Right lobe of liver (tissue), 6 donors: ENCODE results near the gene BNIP3. TPM values are rescaled to one million over a fixed set of nuclear protein-coding genes. Genes with fewer than 3 reads are reported as not detected.

Source experiments
- ATAC-seq, 4 donors: fragments of 200-7000 bp; cut with Tn5 transposase; one replicate each; pipeline ENCODE4 v1.9.1; 2020; ENCODE audit warnings: mild to moderate bottlenecking in 4 of 4, moderate library complexity in 4 of 4
- DNase-seq, 3 donors: peaks; one replicate each; pipeline ENCODE4 v3.0.0-alpha.2; 2020
- H3K27ac ChIP-seq, 3 donors: fragments of 200-600 bp; one replicate each; pipeline ENCODE4 v1.8.0; 2022
- H3K27me3 ChIP-seq, 2 donors: fragments of 200-600 bp; one replicate each; pipeline ENCODE4 v1.8.0; 2022
- H3K36me3 ChIP-seq, 4 donors: fragments of 200-600 bp; sonication (generic) in 1 of 4; one replicate each; pipeline versions ENCODE4 v1.5.1 to v1.8.0; 2017 to 2022; ENCODE audit warnings: control low read depth in 1 of 4
- H3K4me1 ChIP-seq, 4 donors: fragments of 200-600 bp; sonication (generic) in 1 of 4; one replicate each; pipeline versions ENCODE4 v1.5.1 to v1.8.0; 2017 to 2022; ENCODE audit warnings: control low read depth in 1 of 4
- H3K4me3 ChIP-seq, 3 donors: fragments of 200-600 bp; one replicate each; pipeline ENCODE4 v1.8.0; 2022
- H3K9me3 ChIP-seq, 4 donors: fragments of 200-600 bp; sonication (generic) in 1 of 4; one replicate each; pipeline versions ENCODE4 v1.5.1 to v1.8.0; 2017 to 2022; ENCODE audit warnings: control low read depth in 1 of 4
- CTCF ChIP-seq, 4 donors: fragments of 200-600 bp in 3 of 4; fragments of 450-650 bp in 1 of 4; IDR thresholded peaks; one replicate each; pipeline versions ENCODE4 v1.5.1 to v1.8.0; 2016 to 2022; ENCODE audit warnings: antibody characterized with exemption in 4 of 4, mild to moderate bottlenecking in 2 of 4
- POLR2A ChIP-seq: fragments of 450-650 bp; IDR thresholded peaks from one replicate; pipeline ENCODE4 v1.6.1; 2017; ENCODE audit warnings: antibody characterized with exemption, mild to moderate bottlenecking
- WGBS: methylation state at CpG from one replicate; pipeline ENCODE4 v1.1.6; 2018; ENCODE audit warnings: low coverage, low lambda C conversion rate; ENCODE audit not compliant: insufficient coverage; ENCODE audit errors: missing lambda C conversion rate; 5-methylcytosine and 5-hydroxymethylcytosine counted together
- intact Hi-C, 2 donors: fragments of 100-400 bp; cut with DNase I; formaldehyde crosslinking; loops; one replicate each; pipeline versions ENCODE4 v1.11.2 to v1.14.1; 2022
- total RNA-seq, 6 experiments: library from RNA; depleted of rRNA in 2 of 6; stranded (reverse); fragments of >200 nt in 2 of 6; fragmentation: NEBNext Ultra II Directional in 3 of 6; extraction: Animal tissue kit (Norgen Biotek cat#: 25700) in 3 of 6; gene quantifications; one replicate each; pipeline versions ENCODE4 v1.1.0 to v1.2.4, GENCODE V29; 2016 to 2023
- donor health status: DM: no; HTN: yes; CAD: no.
- donor health status: DM: no; HTN: no; CAD: no.
- donor health status: DM: no; HTN: no; CAD: no.
- donor health status: DM: no; HTN: yes; CAD: no.
- donor health status: DM: no; HTN: yes; CAD: no.

BNIP3 gene
- total RNA-seq, 6 experiments from 2014 or later: 87.7 to 373 (median 102) TPM

- 94% methylated on average over 13 of the region's 16 CpGs for WGBS
- Histone ChIP-seq H3K9me3 (no peaks in the 10 kb centered on the region), H3K4me1 (peaks cover 0 to 3% (median 0%) of the 10 kb centered on the region in 4 donors), H3K36me3 (no peaks in the 10 kb centered on the region), H3K27ac (no peak overlapping the region), H3K27me3 (no peaks in the 10 kb centered on the region), H3K4me3 (no peak overlapping the region)
- ATAC-seq (no peak), DNase-seq (no peak)
- intact Hi-C loops: no loop called here
- TF ChIP-seq POLR2A: no peak
These were observed 51.0 kb downstream of the BNIP3 start for GRCh38 chr10:131930586-131931330.

- intact Hi-C loops: no loop called here
- Histone ChIP-seq H3K9me3 (no peaks in the 10 kb centered on the region), H3K4me3 (no peak overlapping the region), H3K4me1 (peaks cover 0 to 3% (median 0%) of the 10 kb centered on the region in 4 donors), H3K27me3 (no peaks in the 10 kb centered on the region), H3K27ac (no peak overlapping the region), H3K36me3 (no peaks in the 10 kb centered on the region)
- ATAC-seq: no peak
- WGBS: 44% methylated on average over 4 of the region's 4 CpGs
- no peak for DNase-seq
- TF ChIP-seq CTCF (IDR thresholded peaks at IDR 0.05): no peak
- no peak for TF ChIP-seq POLR2A
These were observed 51.6 kb downstream of the BNIP3 start for GRCh38 chr10:131930150-131930549.

GRCh38 chr10:131929122-131929845, 52.4 kb downstream of the BNIP3 start:
- H3K27ac ChIP-seq: no peak overlapping the region
- 89% methylated on average over 12 of the region's 23 CpGs for WGBS
- intact Hi-C loops: no loop called here
- H3K9me3 ChIP-seq: no peaks in the 10 kb centered on the region
- H3K4me1 ChIP-seq: peaks cover 0 to 3% (median 0%) of the 10 kb centered on the region in 4 donors
- H3K36me3 ChIP-seq: no peaks in the 10 kb centered on the region
- DNase-seq (peak in 1 of 3 donors; percentile 17), ATAC-seq (peak in 2 of 4 donors; percentile 7 to 17)
- H3K4me3 ChIP-seq: no peak overlapping the region
- H3K27me3 ChIP-seq: no peaks in the 10 kb centered on the region
- no peak for TF ChIP-seq POLR2A
- no peak for TF ChIP-seq CTCF (IDR thresholded peaks at IDR 0.05)

- Histone ChIP-seq H3K27me3 (no peaks in the 10 kb centered on the region), H3K36me3 (no peaks in the 10 kb centered on the region), H3K4me3 (no peak overlapping the region), H3K9me3 (no peaks in the 10 kb centered on the region), H3K4me1 (peaks cover 0 to 3% (median 0%) of the 10 kb centered on the region in 4 donors), H3K27ac (no peak overlapping the region)
- WGBS: 59% methylated on average over 18 of the region's 18 CpGs
- TF ChIP-seq CTCF (IDR thresholded peaks at IDR 0.05) (no peak), POLR2A (no peak)
- DNase-seq (peak in 1 of 3 donors; percentile 23), ATAC-seq (no peak)
- intact Hi-C loops: no loop called here
These were observed 53.3 kb downstream of the BNIP3 start for GRCh38 chr10:131928248-131929095.
